HEK293T (cell line): ENCODE data around the gene ADAMTS17.

Experiments used
- ARNT ChIP-seq: fragments of 450-650 bp; IDR thresholded peaks from 2 replicates; pipeline ENCODE4 v1.6.1; 2017; ENCODE audit warnings: mild to moderate bottlenecking
- BHLHE40 ChIP-seq: fragments of 450-650 bp; IDR thresholded peaks from 2 replicates; pipeline ENCODE4 v1.6.1; 2016; ENCODE audit warnings: mild to moderate bottlenecking, moderate library complexity, borderline replicate concordance
- ELF4 ChIP-seq: fragments of 450-650 bp; IDR thresholded peaks from 2 replicates; pipeline ENCODE4 v1.6.1; 2017; ENCODE audit warnings: antibody characterized with exemption
- FOXA1 ChIP-seq: fragments of 450-650 bp; IDR thresholded peaks from 2 replicates; pipeline ENCODE4 v1.6.1; 2016; ENCODE audit warnings: mild to moderate bottlenecking
- FOXK2 ChIP-seq: fragments of 450-650 bp; IDR thresholded peaks from 2 replicates; pipeline ENCODE4 v1.6.1; 2016; ENCODE audit warnings: mild to moderate bottlenecking
- FOXM1 ChIP-seq: fragments of 450-650 bp; IDR thresholded peaks from 2 replicates; pipeline ENCODE4 v1.6.1; 2017; ENCODE audit warnings: mild to moderate bottlenecking, borderline replicate concordance
- HDGF ChIP-seq: fragments of 450-650 bp; IDR thresholded peaks from 2 replicates; pipeline ENCODE4 v1.6.1; 2017; ENCODE audit warnings: antibody characterized with exemption, borderline replicate concordance
- L3MBTL2 ChIP-seq: fragments of 450-650 bp; conservative IDR thresholded peaks from 2 replicates; pipeline ENCODE4 v1.6.1; 2016; ENCODE audit warnings: mild to moderate bottlenecking
- LEF1 ChIP-seq: fragments of 450-650 bp; IDR thresholded peaks from 2 replicates; pipeline ENCODE4 v1.6.1; 2017; ENCODE audit warnings: mild to moderate bottlenecking, borderline replicate concordance
- NFRKB ChIP-seq: fragments of 450-650 bp; IDR thresholded peaks from 2 replicates; pipeline ENCODE4 v1.6.1; 2016; ENCODE audit warnings: mild to moderate bottlenecking, moderate library complexity
- SP1 ChIP-seq: fragments of 450-650 bp; IDR thresholded peaks from 2 replicates; pipeline ENCODE4 v1.6.1; 2017
- TARDBP ChIP-seq: fragments of 450-650 bp; IDR thresholded peaks from 2 replicates; pipeline ENCODE4 v1.6.1; 2016
- ZNF384 ChIP-seq: fragments of 450-650 bp; IDR thresholded peaks from 2 replicates; pipeline ENCODE4 v1.6.1; 2016

- no peak for TF ChIP-seq SP1
- no peak for TF ChIP-seq BHLHE40
- no peak for TF ChIP-seq FOXK2
- no peak for TF ChIP-seq ELF4
- TF ChIP-seq FOXM1, result no peak
- TF ChIP-seq TARDBP, result no peak
- TF ChIP-seq ARNT, result no peak
- no peak for TF ChIP-seq LEF1
- TF ChIP-seq FOXA1, result no peak
- TF ChIP-seq L3MBTL2, result no peak
- TF ChIP-seq ZNF384, result no peak
- TF ChIP-seq HDGF, result no peak
- TF ChIP-seq NFRKB, result no peak
Observed at GRCh38 chr15:100043068-100043641, 298.6 kb downstream of the ADAMTS17 start.
